GM21515 (cell line): ENCODE measurements around the gene PLXNA4.
"Not testable (repeated sequence)": the region's sequence is repeated elsewhere in the genome, so short reads cannot be mapped to it uniquely, and the experiment has no call there.

Experiments used
- ATAC-seq: cut with Tn5 transposase; IDR thresholded peaks from one replicate; pipeline ENCODE4 v1.9.1; 2021; ENCODE audit not compliant: unreplicated experiment

PLXNA4 gene, protein sequence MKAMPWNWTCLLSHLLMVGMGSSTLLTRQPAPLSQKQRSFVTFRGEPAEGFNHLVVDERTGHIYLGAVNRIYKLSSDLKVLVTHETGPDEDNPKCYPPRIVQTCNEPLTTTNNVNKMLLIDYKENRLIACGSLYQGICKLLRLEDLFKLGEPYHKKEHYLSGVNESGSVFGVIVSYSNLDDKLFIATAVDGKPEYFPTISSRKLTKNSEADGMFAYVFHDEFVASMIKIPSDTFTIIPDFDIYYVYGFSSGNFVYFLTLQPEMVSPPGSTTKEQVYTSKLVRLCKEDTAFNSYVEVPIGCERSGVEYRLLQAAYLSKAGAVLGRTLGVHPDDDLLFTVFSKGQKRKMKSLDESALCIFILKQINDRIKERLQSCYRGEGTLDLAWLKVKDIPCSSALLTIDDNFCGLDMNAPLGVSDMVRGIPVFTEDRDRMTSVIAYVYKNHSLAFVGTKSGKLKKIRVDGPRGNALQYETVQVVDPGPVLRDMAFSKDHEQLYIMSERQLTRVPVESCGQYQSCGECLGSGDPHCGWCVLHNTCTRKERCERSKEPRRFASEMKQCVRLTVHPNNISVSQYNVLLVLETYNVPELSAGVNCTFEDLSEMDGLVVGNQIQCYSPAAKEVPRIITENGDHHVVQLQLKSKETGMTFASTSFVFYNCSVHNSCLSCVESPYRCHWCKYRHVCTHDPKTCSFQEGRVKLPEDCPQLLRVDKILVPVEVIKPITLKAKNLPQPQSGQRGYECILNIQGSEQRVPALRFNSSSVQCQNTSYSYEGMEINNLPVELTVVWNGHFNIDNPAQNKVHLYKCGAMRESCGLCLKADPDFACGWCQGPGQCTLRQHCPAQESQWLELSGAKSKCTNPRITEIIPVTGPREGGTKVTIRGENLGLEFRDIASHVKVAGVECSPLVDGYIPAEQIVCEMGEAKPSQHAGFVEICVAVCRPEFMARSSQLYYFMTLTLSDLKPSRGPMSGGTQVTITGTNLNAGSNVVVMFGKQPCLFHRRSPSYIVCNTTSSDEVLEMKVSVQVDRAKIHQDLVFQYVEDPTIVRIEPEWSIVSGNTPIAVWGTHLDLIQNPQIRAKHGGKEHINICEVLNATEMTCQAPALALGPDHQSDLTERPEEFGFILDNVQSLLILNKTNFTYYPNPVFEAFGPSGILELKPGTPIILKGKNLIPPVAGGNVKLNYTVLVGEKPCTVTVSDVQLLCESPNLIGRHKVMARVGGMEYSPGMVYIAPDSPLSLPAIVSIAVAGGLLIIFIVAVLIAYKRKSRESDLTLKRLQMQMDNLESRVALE (N-terminal part only)

DNA sequence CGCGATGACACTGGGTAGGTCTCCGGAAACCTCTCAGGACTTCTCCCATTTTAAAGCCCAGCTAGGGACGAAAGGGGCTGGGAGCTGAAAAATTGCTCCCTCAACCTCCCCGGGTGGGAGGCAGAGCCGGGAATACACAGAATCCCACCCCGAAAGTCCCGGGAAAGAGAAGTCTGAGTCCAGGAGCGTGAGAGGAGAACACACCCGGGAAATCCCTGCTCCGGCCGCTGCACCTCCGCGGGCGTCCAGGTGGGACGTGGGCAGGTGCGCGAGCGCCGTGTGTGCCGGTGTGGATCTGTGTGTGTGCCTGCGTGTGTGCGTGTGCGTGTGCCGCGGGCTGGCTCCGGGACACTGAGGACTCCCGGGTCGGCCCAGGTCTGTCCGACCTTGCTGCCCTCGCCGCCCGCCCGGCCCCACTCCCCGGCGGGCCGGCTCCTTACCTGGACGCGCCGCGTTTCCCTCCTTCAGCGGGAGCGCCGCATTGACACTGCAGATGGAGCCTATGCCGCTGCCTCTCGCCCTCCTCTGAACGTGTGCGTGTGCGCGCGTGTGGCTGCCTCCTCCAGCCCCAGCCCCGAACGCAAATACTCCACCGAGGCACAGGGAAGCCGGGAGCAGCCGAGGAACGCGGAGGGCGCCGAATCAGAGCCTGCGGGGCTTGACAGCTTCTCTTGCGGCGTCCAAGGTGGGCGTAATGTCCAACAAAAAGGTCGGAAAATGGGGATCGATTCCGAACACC lies at the start of gene PLXNA4:
PLXNA4 (minus strand) TSS at position 489 of the 739 bp plus-strand sequence. CDS start 67,777 bp downstream, outside the sequence.
- no peak for ATAC-seq

DNA sequence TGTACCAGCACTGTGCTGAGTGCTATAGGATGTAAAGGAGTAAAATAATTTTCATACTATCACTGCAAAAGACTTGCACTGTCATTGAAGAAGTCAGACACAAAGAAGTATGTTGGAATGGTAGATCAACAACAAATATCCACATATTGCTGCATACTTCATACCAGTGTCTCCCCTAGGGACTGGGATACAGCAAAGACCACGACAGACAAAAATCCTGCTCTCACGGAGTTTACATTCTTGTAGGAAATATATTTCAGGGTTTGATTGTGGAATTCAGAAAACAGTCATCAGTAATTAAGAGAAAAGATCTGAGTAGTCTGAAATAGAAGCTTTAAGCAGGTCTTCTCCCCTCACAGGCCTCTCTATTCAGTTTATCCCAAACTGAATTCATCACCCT lies 49.4 kb upstream of the PLXNA4 start:
- ATAC-seq: no peak

DNA sequence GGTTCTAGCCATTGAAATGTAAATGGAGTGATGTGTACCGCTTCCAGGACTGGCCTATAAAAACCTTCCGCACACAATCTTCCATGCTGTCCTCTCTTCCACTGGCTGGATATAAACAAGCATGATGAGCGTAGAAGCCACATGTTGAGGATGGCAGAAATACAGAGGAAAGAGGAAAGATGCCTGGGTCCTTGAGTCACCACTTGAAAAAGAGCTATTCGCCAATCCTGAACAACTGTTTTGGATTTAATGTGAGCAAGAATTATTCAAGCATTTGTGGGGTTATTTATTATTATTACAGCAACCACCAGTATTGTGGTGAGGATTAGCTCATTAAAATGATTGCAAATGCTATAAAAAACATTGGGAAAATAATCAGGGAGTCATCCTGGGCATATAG lies 45.8 kb upstream of the PLXNA4 start:
- ATAC-seq: no peak

DNA sequence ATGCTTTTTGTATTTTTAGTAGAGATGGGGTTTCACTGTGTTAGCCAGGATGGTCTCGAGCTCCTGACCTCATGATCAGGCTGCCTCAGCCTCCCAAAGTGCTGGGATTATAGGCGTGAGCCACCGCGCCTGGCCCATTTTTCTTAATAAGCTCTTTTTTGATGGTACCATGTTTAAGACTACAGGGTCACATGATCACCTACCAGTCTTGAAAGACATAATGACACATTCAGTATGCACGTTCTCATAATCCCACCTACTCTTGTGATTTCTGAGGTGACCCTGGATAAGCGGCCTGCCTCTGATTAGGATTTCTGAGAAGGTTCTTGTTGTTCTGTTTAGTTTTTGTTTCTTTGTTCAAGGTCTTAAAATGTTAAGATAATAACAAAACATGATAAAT lies 43.7 kb upstream of the PLXNA4 start:
- ATAC-seq: no peak

DNA sequence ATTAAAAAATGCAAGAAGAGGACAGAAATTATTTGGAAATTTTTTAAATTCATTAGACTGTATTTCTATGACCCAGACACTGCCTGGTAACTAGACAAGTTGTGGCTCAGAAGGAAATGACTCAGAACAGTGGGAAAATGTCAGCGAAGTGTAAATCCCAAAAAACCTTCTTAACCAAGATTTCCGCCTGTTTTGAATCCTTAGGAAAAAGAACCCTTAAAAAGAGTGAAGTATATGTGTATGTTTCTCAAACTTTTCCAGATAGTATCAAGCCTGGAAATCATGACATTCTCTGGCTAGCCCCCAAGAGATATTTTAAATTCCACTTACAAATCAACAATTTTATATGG lies 42.7 kb upstream of the PLXNA4 start:
- no peak for ATAC-seq

DNA sequence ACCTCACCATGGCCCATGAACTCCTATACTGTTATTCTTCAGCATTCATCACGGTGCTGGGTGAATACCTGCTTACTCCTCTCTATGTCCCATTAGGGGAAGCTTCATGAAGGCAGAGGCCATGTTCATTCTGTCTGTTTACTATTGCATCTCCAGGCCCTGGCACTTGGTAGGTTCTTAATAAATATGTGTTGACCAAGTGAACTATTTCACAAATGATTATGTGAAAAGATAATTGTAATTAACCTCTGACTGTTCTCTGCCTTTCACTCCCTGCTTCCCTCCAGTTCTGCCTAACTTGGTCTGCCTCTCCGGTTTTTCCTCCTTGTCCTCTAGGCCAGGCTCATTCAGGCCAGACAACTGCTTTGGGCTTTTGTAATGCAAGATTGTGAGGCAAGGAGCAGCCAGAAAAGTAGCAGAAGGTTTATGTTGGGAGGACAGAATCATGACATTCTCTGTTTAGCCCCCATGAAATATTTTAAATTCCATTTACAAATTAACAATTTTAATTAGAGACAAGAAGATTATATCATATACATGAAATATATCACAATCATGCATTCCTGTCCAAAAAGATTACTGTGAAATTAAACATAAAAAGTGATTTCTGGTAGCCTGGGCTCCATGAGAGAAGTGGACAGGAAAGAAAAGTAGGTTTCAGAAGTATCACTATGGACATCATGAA lies 42.1 kb upstream of the PLXNA4 start:
- ATAC-seq: no peak

DNA sequence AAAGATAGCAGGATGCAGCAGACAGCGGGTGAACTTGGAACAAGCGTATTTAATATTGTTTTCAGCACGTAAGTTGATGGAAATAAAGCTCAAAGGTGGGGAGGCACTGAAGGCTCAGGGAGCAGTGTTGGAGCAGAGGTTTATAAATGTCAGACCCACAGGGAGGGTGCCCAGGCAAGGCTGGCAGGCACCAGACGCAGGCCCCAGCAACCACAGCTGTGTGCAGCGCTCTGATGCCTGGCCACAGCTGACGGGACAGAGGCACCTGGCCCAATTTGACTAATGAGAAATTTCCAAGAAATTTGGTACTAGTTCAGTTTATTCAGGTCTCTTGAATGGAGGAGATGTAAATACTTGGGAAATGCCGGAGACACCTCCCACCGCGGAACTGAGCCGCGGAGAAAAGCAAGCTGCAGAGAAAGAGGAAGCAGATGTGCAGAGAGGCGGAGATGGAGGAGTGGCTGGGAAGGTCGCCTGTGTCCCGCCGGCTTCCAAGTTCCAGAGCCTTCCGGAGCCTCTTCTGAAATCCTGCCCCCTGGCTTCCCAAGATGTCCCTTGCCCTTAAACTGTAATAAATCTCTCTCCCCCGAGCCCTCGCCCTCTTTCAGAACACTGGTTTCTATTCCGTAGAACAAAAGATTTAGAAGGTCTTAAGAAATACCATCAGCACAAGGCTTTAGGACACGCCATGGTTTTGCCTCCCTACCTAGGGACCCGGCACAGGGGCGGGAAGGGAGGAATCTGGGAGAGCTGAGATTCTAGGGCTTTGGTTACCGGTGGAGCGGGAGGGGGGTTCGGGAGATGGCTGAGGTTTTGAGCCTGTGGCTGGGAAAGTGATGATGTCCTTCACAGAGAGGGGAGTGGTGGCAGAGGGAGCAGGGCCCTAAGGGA lies 38.4 kb upstream of the PLXNA4 start:
- ATAC-seq: no peak

DNA sequence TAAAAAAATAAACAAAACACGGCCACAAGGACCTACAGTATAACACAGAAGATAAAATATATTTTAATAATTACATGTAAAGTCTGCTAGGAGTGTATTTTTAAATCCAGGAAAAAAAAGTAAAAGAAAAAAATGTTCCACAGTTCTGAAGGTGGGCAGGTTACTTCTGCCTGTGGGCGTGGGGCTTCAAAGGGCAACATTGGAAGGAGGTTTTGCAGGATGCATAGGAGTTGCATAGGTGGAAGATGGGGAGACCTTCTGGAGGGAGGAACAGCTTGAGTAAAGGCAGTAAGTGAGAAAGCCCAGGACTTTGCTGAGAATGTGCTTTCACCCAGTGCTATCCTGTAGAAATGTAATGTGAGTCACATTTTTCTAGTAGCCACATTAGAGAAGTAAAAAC lies 37.5 kb upstream of the PLXNA4 start:
- ATAC-seq: no peak

DNA sequence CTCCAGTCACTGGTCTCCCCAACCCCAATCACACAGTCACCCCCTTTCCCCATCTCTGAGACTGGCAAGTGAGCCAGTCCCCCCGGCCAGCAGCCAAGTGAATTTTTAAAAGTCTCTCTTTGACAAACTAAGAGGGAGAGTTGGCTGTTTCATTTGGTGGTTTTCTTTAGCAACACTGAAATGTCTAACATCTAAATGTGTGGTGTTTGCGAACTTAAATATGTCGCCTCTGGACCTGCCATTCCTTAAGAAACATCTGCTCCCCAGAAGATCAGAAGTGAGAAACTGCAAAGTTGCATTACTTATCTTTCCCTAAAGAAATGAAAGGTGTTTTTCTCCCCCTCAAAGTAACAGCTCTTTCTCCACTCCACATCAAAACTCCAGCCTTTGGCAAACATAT lies 34.7 kb upstream of the PLXNA4 start:
- no peak for ATAC-seq

DNA sequence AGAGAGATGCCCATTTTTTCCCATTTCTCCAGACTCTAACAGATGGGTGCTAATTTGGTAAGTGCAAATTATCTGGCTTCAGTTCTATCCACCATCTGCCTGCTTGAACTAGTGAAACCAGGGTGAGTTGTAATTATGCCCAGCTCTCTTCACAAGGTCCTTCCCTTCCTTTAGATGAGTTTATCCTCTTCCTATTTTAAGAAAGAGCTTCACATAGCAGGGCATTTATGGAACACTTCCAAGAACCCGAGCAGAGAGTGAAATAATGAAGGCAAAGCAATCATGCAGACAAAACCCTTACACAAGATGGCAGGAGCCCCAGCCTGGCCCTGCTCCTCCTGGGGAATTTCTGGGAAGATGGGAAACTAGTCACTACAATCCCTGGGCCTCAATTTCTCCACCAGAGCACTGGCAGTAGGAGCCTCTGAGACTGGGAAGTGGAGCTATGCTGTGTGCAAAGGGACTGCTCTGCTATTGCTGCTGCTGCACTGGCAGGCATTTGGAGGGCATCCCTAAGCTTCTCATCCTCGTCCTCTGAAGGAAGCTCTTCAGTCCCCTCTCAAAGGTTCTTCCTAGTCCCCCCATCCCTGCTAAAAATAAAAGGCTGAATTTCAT lies 33.7 kb upstream of the PLXNA4 start:
- ATAC-seq: no peak

DNA sequence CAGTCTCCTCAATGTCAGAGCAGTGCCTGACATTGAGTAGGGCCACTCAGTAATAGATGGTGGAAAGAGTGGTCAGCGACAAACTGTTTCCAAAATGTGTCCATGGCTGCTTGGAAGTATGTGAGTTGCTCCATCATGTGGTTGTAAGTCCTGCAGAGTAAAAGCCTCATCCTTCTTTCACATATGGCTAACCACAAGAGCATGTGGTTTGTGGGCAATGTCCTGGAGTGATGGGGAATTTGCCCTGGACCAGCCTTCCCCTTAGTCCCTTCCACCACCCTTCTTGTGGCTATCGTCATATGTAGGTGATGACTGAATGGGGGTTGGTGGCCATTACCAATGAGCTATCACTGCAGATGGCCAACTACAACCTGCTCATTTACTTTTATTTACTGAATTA lies 33.0 kb upstream of the PLXNA4 start:
- ATAC-seq: no peak

DNA sequence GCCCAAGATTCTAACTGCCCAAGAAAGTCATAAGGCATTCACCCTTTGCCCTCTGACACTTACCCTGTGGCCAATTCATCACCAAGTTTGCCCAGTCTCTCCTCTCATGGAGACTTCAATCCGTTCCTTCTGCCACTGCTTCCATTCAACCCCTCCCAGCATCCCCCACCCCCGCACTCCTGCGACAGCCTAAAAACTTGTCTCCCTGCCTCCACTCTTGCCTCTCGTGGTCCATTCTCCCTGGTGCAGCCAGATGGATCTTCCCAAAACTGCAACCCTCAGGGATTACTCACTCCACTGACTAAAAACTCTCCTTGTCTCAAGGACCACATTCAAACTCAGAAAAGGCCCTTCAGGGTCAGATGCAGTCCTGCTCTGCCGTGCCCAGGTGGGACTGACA lies 32.3 kb upstream of the PLXNA4 start:
- ATAC-seq: no peak

DNA sequence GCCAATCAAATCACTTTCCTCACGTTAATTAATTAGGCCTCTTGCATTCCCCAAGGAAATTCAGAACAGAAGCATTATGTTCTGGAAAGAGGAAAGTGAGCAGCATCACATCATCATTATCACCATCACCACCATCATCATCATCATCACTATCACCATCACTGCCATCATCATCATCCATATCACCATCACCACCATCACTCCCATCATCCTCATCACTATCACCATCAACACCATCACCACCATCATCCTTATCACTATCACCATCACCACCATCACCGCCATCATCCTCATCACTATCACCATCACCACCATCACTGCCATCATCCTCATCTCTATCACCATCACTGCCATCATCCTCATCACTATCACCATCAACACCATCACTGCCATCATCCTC lies 31.4 kb upstream of the PLXNA4 start:
- no peak for ATAC-seq

DNA sequence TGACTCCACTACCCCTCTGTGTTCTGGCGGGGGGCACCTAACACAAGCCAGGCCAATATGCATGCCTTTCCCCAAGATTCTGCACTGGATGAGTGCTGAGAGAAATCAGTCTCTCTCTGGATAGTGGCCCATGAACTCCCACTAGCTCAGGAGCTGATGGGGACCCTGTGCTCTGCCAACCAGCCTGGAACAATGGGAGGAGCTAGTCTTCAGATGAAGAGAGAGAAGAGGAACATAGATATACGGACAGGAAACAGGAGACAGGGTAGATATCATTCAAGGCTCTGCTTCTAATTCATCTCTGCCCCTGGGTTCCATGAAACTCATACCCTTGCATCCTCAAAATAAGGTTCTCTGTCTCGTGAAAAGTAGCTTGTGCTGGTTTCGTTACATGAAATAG lies 27.9 kb upstream of the PLXNA4 start:
- no peak for ATAC-seq

DNA sequence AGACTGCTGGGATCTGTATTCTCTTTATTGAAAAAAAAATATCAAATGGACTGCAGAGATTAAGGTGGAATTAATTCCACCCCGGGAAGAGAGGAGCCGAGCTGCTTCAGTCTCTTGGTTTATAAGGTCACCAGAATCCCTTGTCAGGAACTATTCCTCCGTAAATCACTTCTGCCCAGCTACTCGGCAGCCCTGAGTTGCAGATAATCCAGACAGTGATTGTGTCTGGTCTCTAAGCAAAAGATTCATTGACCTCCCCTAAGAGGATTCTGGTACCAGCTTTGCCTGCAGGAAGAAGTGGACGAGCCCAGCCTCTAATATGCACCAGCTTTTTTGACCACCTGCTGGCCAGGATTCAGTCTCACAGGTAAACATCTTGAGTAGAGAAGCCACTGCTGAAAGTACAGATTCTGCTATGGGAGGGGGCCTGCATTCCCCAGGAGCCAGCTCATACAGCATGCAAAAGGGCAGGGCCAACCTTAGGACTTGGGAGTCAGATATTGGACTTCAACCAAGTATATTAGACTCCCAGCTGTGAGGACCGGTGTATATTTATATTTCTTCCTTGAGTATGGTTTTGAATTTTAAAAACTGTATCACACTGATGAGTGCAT lies 27.1 kb upstream of the PLXNA4 start:
- ATAC-seq: no peak

DNA sequence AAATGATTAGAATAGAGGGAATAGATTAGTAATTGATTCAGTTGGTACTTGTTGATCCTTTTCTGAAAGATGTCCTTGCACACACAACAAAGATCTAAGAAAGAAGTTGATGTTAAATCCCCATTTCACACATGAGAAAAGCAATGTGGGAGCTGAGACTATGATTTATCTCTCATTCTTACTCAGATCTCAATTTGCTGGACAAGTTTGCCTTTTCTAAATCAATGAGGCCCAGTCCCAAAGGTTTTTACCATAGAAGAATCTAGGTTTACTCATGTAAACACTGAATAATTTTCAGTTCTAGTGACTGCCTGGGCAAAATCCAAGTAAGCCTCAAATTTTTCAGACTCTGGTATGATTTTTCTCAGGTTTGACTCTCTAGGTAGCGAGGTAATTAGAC lies 25.5 kb upstream of the PLXNA4 start:
- ATAC-seq: no peak

DNA sequence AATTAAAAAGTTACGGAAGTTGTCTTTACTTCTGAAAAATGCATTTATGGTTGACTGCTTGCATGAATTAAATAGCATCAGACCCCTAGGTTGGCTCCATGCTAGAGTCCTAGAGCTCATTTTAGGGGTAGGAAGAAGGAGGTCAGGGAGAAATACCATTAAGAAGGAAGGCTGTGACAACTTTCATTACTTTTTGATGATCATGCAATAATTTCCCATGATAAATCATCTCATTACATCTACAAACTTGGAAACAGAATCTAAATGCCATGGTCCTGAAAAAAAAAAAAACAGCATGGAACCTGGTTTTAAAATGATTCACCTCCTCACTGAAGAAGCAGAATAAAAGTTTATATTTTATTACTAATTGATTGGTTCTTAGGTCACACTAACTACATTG lies 20.3 kb upstream of the PLXNA4 start:
- no peak for ATAC-seq

DNA sequence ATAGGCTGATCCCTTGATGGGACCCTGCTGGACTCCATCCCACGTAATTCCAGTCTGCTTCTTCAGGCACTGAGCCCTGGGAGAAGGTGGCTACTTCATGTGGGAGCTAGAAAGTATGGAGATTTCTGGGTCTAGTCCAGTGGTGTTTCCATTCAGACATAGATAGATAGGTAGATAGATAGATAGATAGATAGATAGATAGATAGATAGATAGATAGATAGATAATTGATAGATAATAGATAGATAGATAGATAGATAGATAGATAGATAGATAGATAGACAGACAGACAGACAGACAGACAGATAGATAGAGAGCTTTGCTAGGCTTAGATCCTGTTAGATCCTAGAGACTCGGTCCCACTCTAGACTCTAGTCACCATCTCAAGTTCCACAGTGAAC lies 18.5 kb upstream of the PLXNA4 start:
- not testable (repeated sequence) for ATAC-seq
